ENCODE measurements around the gene RIN3.

RIN3 gene

DNA sequence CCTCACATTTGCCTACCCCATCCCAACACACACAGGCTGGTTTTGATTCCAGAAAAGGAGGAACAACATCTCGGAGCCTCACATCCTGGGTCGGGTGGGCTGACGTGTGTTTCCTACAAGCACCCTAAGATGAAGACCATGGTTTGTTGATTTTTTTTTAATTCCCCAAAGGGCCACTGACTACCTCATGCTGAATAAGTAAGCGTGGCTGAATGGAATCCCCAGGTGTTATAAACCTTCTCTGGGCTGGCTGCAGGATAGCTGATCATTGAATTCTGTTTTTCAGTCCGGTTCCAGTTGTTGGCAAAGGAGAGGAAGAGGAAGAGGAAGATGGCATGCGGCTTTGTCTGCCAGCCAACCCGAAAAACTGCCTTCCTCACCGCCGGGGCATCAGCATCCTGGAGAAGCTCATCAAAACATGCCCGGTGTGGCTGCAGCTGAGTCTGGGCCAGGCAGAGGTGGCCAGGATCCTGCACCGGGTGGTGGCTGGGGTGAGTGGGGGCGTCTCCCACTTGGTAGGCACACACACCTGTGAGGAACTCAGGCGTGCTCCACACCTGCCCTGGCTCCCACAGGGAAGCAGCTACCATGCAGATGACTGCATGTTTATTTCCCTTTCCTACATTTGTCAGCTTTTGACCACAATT is 42.0 kb downstream of the RIN3 start:
- no peak for DNase-seq (ENCODE audit: low spot score)

- no peak for DNase-seq (ENCODE audit: low spot score)
Observed at GRCh38 chr14:92556255-92556741, 42.7 kb downstream of the RIN3 start.

GRCh38 chr14:92556863-92557543 is 43.4 kb downstream of the RIN3 start:
- no peak for DNase-seq (ENCODE audit: low spot score)

GRCh38 chr14:92557544-92557912 is 43.9 kb downstream of the RIN3 start:
- DNase-seq (ENCODE audit: low spot score), result no peak

DNA sequence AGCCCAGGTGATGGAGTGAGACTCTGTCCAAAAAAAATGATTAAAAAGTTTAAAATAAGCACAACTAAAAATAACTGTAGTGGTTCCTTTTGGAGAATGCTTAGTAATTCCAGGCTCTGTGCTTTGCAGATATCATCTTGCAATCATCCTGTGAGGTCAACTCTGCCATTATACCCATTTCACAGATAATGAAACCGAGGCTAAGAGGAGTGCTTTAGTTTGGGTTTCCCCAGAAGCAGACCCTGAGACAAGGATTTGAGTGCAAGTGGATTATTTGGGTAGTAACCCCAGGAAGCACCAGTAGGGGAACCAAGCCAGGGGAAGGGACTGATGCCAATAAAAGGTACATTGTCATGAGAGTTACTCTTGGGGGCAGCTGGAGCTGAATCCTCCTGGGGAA is 44.7 kb downstream of the RIN3 start:
- no peak for DNase-seq (ENCODE audit: low spot score)

DNA sequence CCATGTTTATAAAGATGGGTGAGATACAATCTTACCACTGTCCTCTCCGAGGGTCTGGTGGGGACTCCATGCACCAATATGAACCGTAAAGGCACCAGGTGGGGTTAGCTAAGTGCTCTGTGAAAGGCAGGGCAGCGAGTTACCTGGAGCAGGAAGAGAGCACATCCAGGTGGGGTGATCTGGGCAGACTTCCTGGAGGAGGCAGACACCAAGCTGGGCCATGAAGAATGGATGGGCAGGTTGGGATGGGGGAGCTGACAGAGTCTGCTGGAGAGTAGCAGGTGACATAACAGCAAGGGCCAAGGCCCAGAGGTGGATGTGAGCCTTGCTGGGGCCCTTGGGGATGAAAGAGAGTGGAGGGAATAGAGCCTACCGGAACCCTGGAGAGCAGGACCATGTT is 45.9 kb downstream of the RIN3 start:
- DNase-seq (ENCODE audit: low spot score), result no peak

DNA sequence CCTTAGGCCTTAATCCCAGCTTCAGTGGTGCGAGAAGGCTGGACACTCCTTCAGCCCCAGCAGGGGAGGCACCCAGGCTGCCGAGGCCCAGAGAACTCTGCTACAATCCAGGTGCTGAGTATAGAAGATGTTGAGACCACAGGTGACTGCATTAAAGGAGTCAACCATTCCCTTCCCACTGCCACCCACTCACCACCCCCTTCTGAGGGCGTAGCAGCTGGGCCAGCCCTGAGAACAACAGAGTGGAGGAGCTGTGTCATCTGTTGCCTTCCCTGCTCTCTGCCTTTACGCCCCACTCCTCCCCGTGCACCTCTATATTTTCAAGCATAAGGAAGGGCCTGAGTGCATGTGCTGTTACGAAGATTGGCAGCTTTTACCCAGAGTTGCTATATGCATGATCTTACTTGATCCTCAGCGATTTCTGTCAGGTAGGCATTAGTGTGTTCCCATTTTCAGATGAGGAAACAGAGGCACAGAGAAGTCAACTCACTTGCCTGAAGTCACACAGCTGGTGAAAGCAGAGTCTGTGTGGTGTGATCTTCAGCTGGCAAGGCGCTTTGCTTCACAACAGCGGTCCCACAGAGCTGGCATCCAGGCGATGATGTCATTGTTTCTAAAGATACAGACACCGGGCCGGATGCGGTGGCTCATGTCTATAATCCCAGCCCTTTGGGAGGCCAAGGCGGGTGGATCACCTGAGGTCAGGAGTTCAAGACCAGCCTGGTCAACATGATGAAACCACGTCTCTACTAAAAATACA is 46.7 kb downstream of the RIN3 start:
- no peak for DNase-seq (ENCODE audit: low spot score)

- no peak for DNase-seq (ENCODE audit: low spot score)
Observed at GRCh38 chr14:92561906-92562479, 48.4 kb downstream of the RIN3 start.

DNA sequence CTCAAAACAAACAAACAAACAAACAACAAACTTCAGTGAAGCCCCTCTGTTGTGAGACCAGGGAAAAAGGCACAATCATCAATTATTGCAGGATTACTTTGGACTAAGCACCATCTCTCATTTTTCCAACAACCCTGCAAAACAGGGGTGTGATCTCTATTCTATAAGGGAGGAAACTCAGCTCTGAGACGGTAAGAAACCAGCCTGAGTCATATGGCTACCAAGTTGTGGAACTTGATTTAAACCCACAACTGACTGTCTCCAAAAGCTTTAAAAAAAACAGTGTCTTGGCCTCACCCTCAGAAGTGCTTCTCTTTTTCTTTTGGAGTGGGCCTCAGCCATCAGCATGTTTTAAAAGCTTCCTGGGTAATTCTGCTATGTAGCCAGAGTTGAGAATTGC is 49.8 kb downstream of the RIN3 start:
- DNase-seq (ENCODE audit: low spot score), result peak; percentile 52

DNA sequence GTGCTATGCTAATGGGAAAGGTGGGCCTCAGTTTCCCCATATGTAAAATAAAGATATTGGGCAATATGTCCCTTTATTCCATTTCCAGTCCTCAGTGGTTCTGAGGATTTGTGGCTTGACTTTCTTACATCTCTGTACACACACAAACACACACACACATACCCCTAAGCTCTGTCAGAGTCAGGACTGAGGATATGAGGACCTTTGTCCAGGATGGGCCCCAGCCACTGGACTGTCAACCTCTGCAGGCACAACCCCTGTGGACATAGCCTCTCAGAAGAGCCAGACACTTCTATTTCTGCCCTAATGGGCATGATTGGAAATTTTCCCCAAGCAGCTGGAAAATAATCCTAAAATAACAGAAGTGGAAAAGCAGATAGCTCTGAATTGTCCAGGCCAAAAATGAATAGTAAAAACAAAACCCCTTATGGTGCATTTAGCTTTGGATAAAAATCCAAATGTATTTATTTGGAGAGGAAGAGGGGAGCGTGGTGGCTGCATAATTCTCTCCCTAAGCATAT is 50.2 kb downstream of the RIN3 start:
- DNase-seq (ENCODE audit: low spot score), result no peak

GRCh38 chr14:92564344-92565039 is 50.9 kb downstream of the RIN3 start:
- DNase-seq (ENCODE audit: low spot score), result no peak

DNA sequence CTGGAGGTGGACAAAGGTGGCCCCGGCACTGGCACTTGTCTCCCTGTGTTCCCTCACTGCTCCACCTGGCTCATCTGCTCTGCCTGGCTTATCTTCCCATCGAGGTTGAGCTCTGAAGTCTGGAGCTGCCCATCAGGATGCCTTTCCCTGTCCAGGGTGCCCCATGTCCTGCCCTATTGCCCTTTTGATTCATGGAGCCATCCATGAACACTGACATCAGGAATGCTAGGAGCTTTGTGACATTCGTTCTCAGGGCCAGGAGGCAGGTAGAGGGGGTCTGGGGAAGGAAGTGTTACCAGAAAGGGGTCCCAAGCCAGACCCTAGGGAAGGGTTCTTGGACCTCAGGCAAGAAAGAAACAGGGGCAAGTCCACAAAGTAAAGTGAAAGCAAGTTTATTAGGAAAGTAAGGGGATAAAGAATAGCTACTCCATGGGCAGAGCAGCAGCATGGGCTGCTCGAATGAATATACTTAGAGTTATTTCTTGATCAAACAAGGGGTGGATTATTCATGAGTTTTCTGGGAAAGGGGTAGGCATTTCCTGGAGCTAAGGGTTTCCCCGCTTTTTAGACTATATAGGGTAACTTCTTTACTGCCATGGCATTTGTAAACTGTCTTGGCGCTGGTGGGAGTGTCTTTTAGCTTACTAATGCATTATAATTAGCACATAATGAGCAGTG is 51.6 kb downstream of the RIN3 start:
- no peak for DNase-seq (ENCODE audit: low spot score)

GRCh38 chr14:92565718-92566115 is 52.1 kb downstream of the RIN3 start:
- no peak for DNase-seq (ENCODE audit: low spot score)

- DNase-seq (ENCODE audit: low spot score), result no peak
Observed at GRCh38 chr14:92567173-92567725, 53.7 kb downstream of the RIN3 start.

DNA sequence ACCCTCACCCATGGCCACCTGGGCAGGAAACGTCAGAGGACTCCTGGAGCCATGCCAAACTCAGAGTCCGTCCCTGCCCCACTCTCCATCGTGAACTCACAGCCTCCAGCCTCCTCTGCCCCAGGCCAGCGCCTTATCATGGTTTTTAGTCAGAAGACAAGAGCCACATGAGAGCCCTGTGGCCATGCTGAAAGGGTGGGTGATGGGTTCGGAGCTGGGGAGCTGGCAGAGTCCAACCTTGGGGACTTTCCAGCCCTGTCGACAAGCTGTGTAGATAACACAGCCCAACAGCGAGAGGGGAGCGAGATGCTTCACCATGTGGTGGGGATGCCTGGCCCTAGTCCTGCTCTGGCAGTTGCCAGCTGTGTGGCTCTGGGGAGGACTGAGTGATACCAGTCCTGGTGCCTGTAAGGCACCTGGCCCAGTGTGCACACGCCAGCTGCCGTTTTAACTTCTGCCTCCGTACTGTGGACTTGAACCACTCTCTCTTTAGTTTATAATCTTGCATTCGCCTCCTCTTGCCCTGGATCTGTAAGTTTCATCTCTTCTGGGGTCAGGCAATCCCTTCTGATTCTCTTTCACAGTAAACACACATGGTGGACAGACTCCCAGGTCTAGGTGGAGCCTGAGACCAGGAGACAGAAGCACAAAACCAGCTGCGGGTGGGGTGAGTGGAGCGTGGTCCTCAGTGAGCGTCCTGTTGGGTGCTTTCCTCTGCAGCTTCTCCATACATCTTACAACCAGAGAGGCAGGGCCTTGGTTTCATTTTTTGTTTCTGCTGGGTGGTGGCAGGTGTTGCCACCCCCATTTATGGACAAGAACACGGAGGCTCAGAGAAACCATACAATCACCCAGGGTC is 55.3 kb downstream of the RIN3 start:
- DNase-seq (ENCODE audit: low spot score), result no peak

DNA sequence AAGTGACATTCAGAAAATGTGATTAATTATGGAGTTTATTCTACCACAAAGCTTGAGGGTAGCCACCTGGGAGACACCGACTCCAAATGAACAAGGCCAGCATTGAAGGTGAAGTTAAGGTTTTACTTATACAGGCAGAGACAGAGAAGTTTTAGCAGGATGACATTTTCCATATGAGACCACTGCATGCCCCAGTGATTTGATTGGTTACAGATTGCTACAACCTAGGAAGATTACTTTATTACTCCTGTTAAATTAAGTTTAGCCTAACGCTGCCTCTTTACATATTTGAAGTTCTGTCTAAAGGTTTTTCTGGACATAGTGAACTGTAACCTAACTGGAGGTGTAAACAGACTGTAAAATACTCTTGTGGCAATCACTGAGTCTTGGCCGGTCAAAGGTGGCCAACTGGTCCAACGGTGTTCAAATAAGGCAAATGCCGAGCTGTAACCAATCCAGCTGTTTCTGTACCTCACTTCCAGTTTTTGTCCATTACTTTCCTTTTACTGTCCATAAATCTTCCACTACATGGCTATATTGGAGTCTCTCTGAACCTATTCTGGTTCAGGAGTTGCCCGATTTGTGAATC is 57.2 kb downstream of the RIN3 start:
- DNase-seq (ENCODE audit: low spot score), result no peak

DNA sequence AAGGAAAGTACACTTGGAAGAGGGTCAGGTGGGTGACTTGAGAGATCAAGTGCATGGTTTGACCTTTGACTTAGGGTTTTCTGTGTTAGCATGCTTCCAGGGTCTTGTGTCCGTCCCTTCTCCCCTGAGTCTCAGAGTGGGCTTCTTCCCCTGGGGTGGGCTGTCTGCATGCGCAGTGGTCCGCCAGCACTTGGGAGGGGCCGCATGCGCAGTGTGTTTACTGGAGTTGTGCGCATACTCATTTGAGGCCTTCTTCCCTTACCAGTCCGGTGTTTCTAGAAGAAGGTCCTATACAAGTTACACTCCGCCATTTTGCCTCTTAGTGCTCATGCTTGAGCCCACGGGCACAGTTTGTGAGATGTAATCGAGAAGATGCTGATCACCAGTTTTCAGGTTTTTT is 58.5 kb downstream of the RIN3 start:
- DNase-seq (ENCODE audit: low spot score), result no peak

- no peak for DNase-seq (ENCODE audit: low spot score)
Observed at GRCh38 chr14:92573761-92574498, 60.3 kb downstream of the RIN3 start.

All from Ammon's horn (tissue), 1 donor.